ENCODE data around the gene PTPRM. TPM values are rescaled to one million over a fixed set of nuclear protein-coding genes. Genes with fewer than 3 reads are reported as not detected.

The PTPRM gene
- total RNA-seq, 4 donors from 2014 or later = 170 to 198 (median 182) TPM

GRCh38 chr18:7720395-7720794 is 153.3 kb downstream of the PTPRM start:
- intact Hi-C loops (cut with DNase I) = no loop called here
- H3K4me1 ChIP-seq = no peaks in the 10 kb centered on the region
- WGBS, 2 donors = 92 to 96% methylated on average over 1 of the region's 1 CpG

GRCh38 chr18:7721532-7721931 is 154.4 kb downstream of the PTPRM start:
- intact Hi-C loops (cut with DNase I) = no loop called here
- Histone ChIP-seq H3K27ac (no peak overlapping the region), H3K9me3 (no peaks in the 10 kb centered on the region), H3K4me1 (no peaks in the 10 kb centered on the region), H3K4me3 (replicated peaks in 1 of 3) (no peak overlapping the region), H3K27me3 (no peaks in the 10 kb centered on the region), H3K36me3 (no peaks in the 10 kb centered on the region)
- DNase-seq = no peak
- TF ChIP-seq POLR2A (IDR thresholded peaks at IDR 0.05) (no peak), CTCF (IDR thresholded peaks at IDR 0.05) (no peak)
- 72 to 75% methylated on average over 2 of the region's 2 CpGs for WGBS, 2 donors

More at GRCh38 chr18:7720395-7720794, 153.3 kb downstream of the PTPRM start:
- H3K36me3 ChIP-seq = no peaks in the 10 kb centered on the region
- DNase-seq = no peak
- no peaks in the 10 kb centered on the region for H3K27me3 ChIP-seq
- no peak overlapping the region for H3K4me3 ChIP-seq (replicated peaks in 1 of 3)
- H3K9me3 ChIP-seq = no peaks in the 10 kb centered on the region
- TF ChIP-seq CTCF (IDR thresholded peaks at IDR 0.05) (no peak), POLR2A (IDR thresholded peaks at IDR 0.05) (no peak)
- H3K27ac ChIP-seq = no peak overlapping the region

- H3K4me3 ChIP-seq (replicated peaks in 1 of 3) = no peak overlapping the region
- DNase-seq = no peak
- no peaks in the 10 kb centered on the region for H3K9me3 ChIP-seq
- H3K27ac ChIP-seq = no peak overlapping the region
- no peaks in the 10 kb centered on the region for H3K27me3 ChIP-seq
- TF ChIP-seq CTCF (IDR thresholded peaks at IDR 0.05) (no peak), POLR2A (IDR thresholded peaks at IDR 0.05) (no peak)
- H3K4me1 ChIP-seq = peaks cover 4 to 11% of the 10 kb centered on the region in 2 donors
- 80 to 83% methylated on average over 3 of the region's 3 CpGs for WGBS, 2 donors
- H3K36me3 ChIP-seq = no peaks in the 10 kb centered on the region
- intact Hi-C loops (cut with DNase I) = no loop called here
These were observed 155.8 kb downstream of the PTPRM start for GRCh38 chr18:7722955-7723354.

GRCh38 chr18:7723558-7723957 is 156.4 kb downstream of the PTPRM start:
- Histone ChIP-seq H3K4me1 (peaks cover 4 to 15% of the 10 kb centered on the region in 2 donors), H3K27ac (no peak overlapping the region), H3K27me3 (no peaks in the 10 kb centered on the region), H3K9me3 (no peaks in the 10 kb centered on the region), H3K4me3 (replicated peaks in 1 of 3) (no peak overlapping the region), H3K36me3 (no peaks in the 10 kb centered on the region)
- WGBS, 2 donors = 93% methylated on average over 8 of the region's 8 CpGs
- no peak for TF ChIP-seq POLR2A (IDR thresholded peaks at IDR 0.05)
- TF ChIP-seq CTCF (IDR thresholded peaks at IDR 0.05) = no peak
- DNase-seq = no peak
- intact Hi-C loops (cut with DNase I) = no loop called here

GRCh38 chr18:7725473-7725872 is 158.4 kb downstream of the PTPRM start:
- TF ChIP-seq POLR2A (IDR thresholded peaks at IDR 0.05) (no peak), CTCF (IDR thresholded peaks at IDR 0.05) (no peak)
- 93 to 96% methylated on average over 9 of the region's 9 CpGs for WGBS, 2 donors
- intact Hi-C loops (cut with DNase I) = no loop called here
- H3K4me1 ChIP-seq = peaks cover 4 to 15% of the 10 kb centered on the region in 2 donors
- no peaks in the 10 kb centered on the region for H3K9me3 ChIP-seq
- no peak for DNase-seq
- no peaks in the 10 kb centered on the region for H3K36me3 ChIP-seq
- H3K27ac ChIP-seq = no peak overlapping the region
- H3K27me3 ChIP-seq = no peaks in the 10 kb centered on the region
- H3K4me3 ChIP-seq (replicated peaks in 1 of 3) = no peak overlapping the region
